OCI-LY1 (cell line): Measurements from ENCODE around the gene ATP5PF.

Experiments
- EZH2 ChIP-seq: fragments of 200-600 bp; sonication (generic), shearing (Covaris generic); IDR thresholded peaks from 2 replicates; pipeline ENCODE4 v1.8.0; 2017; ENCODE audit warnings: borderline replicate concordance, mixed run types, mild to moderate bottlenecking, antibody characterized with exemption, low read length, moderate library complexity, mixed read lengths
- TF ChIP-seq, protein P1 (sequence below): fragments of 200-600 bp; sonication (generic), shearing (Covaris generic); IDR thresholded peaks from 2 replicates; pipeline ENCODE4 v1.5.1; 2017; ENCODE audit warnings: mild to moderate bottlenecking, antibody characterized with exemption, low read length, moderate library complexity, mixed read lengths

DNA sequence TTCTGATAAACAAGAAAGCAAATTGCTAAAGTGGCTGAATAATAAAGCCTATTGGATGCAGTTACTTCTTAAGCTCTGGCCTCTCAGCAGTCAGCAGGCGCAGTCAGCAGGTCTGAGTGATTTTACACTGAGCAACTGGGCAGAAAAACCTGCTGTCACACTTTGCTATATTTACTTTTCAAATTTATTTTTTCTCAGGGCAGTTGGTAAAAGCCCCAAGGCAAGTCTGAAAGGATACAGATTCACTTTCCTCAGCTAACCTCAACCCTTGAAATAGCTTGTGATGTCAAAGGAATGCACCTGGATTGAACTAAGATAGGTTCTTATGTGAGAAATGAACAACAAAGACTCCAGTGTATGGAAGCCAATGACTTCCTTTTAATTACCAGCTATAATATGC is 34.0 kb downstream of the ATP5PF start:
- TF ChIP-seq, protein P1, sequence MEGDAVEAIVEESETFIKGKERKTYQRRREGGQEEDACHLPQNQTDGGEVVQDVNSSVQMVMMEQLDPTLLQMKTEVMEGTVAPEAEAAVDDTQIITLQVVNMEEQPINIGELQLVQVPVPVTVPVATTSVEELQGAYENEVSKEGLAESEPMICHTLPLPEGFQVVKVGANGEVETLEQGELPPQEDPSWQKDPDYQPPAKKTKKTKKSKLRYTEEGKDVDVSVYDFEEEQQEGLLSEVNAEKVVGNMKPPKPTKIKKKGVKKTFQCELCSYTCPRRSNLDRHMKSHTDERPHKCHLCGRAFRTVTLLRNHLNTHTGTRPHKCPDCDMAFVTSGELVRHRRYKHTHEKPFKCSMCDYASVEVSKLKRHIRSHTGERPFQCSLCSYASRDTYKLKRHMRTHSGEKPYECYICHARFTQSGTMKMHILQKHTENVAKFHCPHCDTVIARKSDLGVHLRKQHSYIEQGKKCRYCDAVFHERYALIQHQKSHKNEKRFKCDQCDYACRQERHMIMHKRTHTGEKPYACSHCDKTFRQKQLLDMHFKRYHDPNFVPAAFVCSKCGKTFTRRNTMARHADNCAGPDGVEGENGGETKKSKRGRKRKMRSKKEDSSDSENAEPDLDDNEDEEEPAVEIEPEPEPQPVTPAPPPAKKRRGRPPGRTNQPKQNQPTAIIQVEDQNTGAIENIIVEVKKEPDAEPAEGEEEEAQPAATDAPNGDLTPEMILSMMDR = no peak
- TF ChIP-seq EZH2 = no peak
